Activated T-cell treated with anti-CD3 and anti-CD28 coated beads, Interleukin-2, amount 50 U/mL, for 48 hours (primary cell): ENCODE measurements around the gene HNRNPH1.

Experiments used
- DNase-seq, 2 experiments: peaks; one replicate each; pipeline ENCODE4 v3.0.0-alpha.2; 2020

Gene HNRNPH1

GRCh38 chr5:179603308-179603707 is 20.2 kb downstream of the HNRNPH1 start:
- DNase-seq = no peak

GRCh38 chr5:179601871-179602625 is 21.4 kb downstream of the HNRNPH1 start:
- no peak for DNase-seq

- no peak for DNase-seq
Measured at GRCh38 chr5:179599973-179600372, 23.5 kb downstream of the HNRNPH1 start.

GRCh38 chr5:179599566-179599965 is 23.9 kb downstream of the HNRNPH1 start:
- DNase-seq = no peak

- DNase-seq = no peak
Measured at GRCh38 chr5:179599100-179599499, 24.4 kb downstream of the HNRNPH1 start.

GRCh38 chr5:179596421-179596820 is 27.1 kb downstream of the HNRNPH1 start:
- no peak for DNase-seq

GRCh38 chr5:179595916-179596315 is 27.6 kb downstream of the HNRNPH1 start:
- DNase-seq = no peak

- no peak for DNase-seq
Measured at GRCh38 chr5:179588166-179588565, 35.3 kb downstream of the HNRNPH1 start.

- no peak for DNase-seq
Measured at GRCh38 chr5:179585941-179586401, 37.5 kb downstream of the HNRNPH1 start.

- no peak for DNase-seq
Measured at GRCh38 chr5:179577286-179577960, 46.0 kb downstream of the HNRNPH1 start.

- no peak for DNase-seq
Measured at GRCh38 chr5:179572386-179572785, 51.1 kb downstream of the HNRNPH1 start.

GRCh38 chr5:179568721-179569120 is 54.8 kb downstream of the HNRNPH1 start:
- DNase-seq = no peak

- DNase-seq = no peak
Measured at GRCh38 chr5:179564526-179564925, 58.9 kb downstream of the HNRNPH1 start.
